ENCODE measurements around the gene MRRF.

MRRF gene

GRCh38 chr9:122380293-122380692 is 115.6 kb downstream of the MRRF start:
- DNase-seq (ENCODE audit: low read depth in 2 of 2) = no peak

Data from stimulated activated CD8-positive, alpha-beta memory T cell treated with anti-CD3 and anti-CD28 coated beads, Interleukin-15, amount 100 ng/mL, for 48 hours (primary cell).